Stimulated activated CD4-positive, alpha-beta T cell treated with anti-CD3 and anti-CD28 coated beads, TNF-alpha, amount 100 ng/mL, for 1 hour (primary cell): ENCODE data around the gene GNPTAB.

Experiments
- DNase-seq, 3 donors: peaks; one replicate each; pipeline ENCODE4 v3.0.0-alpha.2; 2020; ENCODE audit warnings: low read depth in 3 of 3, low spot score in 1 of 3

The GNPTAB gene

GRCh38 chr12:101809208-101809607, 21.6 kb downstream of the GNPTAB start:
- no peak for DNase-seq

GRCh38 chr12:101806265-101806664, 24.5 kb downstream of the GNPTAB start:
- DNase-seq: no peak

- no peak for DNase-seq
Measured at GRCh38 chr12:101804409-101804808, 26.4 kb downstream of the GNPTAB start.

DNA sequence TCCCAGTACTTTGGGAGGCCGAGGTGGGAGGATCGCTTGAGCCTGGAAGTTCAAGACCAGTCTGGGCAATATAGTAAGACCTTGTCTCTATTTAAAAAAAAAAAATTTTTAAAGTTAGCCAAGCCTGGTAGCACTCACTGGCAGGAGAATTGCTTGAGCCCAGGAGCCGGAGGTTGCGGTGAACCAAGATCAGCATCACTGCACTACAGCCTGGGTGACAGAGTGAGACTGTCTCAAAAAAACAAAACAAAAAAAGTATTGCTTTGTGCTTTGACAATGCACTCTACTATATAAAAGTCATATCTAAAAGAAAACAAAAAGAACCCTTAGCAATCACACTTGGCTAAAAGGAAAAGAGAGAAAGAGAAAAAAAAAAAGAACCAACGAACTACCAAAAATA, 26.8 kb downstream of the GNPTAB start:
- DNase-seq: no peak

GRCh38 chr12:101802486-101802885, 28.3 kb downstream of the GNPTAB start:
- no peak for DNase-seq

GRCh38 chr12:101799774-101800173, 31.0 kb downstream of the GNPTAB start:
- DNase-seq: no peak

GRCh38 chr12:101795786-101796185, 35.0 kb downstream of the GNPTAB start:
- no peak for DNase-seq

DNA sequence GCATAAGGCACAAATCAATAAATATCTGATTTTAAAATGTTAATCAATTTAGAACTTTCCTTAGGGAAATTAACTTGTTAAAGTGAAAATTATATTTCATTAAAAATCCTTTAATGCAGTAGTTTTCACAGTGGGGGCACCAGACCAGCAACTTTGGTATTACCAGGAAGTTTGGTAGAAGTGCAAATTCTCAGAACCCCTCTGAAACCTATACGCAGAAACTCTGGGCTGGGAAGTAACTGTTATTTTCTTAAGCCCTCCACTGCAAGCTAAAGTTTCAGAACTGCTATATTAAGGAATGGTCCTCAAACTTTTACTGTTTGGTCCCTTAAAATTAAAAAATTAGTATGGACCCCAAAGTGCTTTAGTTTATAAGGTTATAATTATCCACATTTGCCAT, 35.7 kb downstream of the GNPTAB start:
- no peak for DNase-seq

- no peak for DNase-seq
Measured at GRCh38 chr12:101794574-101794973, 36.2 kb downstream of the GNPTAB start.

GRCh38 chr12:101793401-101793800, 37.4 kb downstream of the GNPTAB start:
- no peak for DNase-seq

- DNase-seq: no peak
Measured at GRCh38 chr12:101792046-101792931, 38.5 kb downstream of the GNPTAB start.

DNA sequence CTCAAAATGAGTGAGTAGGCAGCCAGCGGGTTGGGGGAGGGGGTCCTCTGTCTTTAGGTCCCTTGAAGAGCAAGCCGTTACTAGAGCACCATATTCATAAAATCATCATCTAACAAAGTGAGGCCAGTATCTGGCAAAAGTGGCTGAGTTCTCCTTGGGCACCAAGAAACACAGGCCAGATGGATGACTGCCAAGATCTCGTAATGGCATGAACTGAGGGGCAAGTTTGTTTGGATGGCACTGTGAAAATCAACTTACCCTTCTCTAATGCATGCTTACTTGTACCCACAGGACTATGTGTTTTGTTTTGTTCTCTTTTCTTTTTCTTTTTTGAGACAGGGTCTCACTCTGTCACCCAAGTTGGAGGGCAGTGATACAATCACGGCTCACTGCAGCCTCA, 41.6 kb downstream of the GNPTAB start:
- DNase-seq: no peak

- DNase-seq: no peak
Measured at GRCh38 chr12:101785671-101786070, 45.1 kb downstream of the GNPTAB start.

DNA sequence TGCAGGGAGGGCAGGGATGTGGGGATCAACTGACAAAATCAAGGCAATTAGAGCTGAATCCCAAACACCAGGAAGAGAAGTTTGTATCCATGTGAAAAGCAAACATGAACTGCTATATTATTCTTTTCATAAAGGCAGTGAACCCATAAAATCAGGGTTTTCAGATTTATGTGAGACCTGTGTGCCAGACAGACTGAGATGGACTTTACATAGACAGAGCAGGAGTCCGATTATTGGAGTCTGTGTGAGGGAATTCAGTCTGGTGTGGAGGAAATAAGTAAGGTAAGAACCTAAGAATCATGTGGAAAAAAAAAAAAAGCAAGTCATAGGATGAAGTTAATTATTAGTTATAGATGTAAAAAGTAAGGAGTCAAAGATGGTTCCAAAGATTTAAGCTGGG, 46.4 kb downstream of the GNPTAB start:
- DNase-seq: no peak

- DNase-seq: no peak
Measured at GRCh38 chr12:101783838-101784237, 46.9 kb downstream of the GNPTAB start.

- no peak for DNase-seq
Measured at GRCh38 chr12:101783150-101783549, 47.6 kb downstream of the GNPTAB start.

DNA sequence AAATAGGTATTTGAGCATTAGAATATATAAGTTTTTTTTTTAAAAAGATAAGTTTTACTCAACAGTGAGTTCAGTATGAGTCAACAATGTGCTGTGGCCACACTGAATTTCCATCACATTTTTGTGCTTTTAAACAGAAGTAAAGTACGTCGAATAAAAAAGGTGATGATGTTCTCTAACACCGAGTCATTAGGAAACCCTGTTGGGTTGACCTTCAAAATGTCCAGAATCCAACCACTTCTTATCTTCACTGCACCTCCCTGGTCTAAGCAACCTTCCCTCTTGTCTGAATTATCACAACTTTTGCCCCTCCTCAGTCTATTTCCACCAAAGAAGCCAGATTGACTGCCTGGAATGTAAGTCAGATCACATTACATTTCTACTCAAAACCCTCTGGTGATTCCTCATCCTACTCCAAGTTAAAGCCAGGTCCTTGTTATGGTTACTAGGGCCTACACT, 48.5 kb downstream of the GNPTAB start:
- DNase-seq: no peak

GRCh38 chr12:101781834-101782233, 48.9 kb downstream of the GNPTAB start:
- no peak for DNase-seq

DNA sequence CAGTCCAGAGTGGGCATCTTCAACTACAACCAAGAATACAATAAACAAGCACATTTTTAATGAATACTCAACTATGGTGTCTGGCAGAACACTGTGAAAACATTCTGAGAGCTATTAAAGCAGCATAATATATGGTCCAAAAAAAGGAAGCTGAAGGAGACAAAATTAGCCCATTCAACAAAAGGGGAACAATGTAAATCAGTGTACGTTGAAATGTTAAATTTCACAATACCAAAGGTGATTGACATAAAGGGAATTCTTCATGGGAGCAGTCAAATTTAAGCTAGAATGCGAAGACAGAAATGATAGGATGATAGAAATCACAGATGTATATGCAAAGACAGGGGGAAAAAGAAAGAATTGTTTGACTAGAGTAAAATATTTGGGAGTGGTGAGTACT, 50.2 kb downstream of the GNPTAB start:
- DNase-seq: no peak

DNA sequence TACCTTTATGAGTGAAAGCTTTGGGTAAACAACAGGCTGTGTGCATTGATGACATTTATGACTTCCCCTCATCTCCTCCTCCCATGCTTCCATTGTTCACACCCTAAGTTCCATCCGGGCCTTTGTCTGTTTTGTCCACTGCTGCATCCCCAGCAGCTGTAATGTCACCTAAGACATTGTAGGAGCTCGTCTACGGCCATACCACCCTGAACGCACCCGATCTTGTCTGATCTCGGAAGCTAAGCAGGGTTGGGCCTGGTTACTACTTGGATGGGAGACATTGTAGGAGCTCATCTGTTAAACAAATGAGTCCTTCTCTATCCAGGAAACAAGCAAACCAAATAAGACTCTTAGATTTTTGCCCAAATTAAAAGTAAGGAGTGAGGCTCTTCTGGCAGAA, 51.1 kb downstream of the GNPTAB start:
- DNase-seq: no peak

GRCh38 chr12:101779200-101779599, 51.6 kb downstream of the GNPTAB start:
- DNase-seq: no peak

GRCh38 chr12:101777978-101778377, 52.8 kb downstream of the GNPTAB start:
- DNase-seq: no peak

- DNase-seq: no peak
Measured at GRCh38 chr12:101777485-101777884, 53.3 kb downstream of the GNPTAB start.
